ENCODE results near the gene PLXNA4. TPM values are rescaled to one million over a fixed set of nuclear protein-coding genes. Genes with fewer than 3 reads are reported as not detected.

The PLXNA4 gene
- total RNA-seq, 2 experiments from 2014 or later = 0.75 to 0.85 TPM

GRCh38 chr7:132270517-132270916 is 305.8 kb downstream of the PLXNA4 start:
- Mint-ChIP-seq H3K36me3 (ENCODE audit: low read depth) (no peaks in the 10 kb centered on the region), H3K27me3 (peaks cover 11% of the 10 kb centered on the region), H3K4me3 (no peak overlapping the region), H3K4me1 (ENCODE audit: low read depth) (no peaks in the 10 kb centered on the region), H3K9me3 (peaks cover 4% of the 10 kb centered on the region), H3K27ac (no peak overlapping the region)
- intact Hi-C loops (cut with DNase I, micrococcal nuclease) = no loop called here
- Histone ChIP-seq H3K4me1 (ENCODE audit: insufficient read depth, low read length) (no peaks in the 10 kb centered on the region), H3K9me3 (ENCODE audit: control insufficient read depth in 1 of 2, insufficient read depth in 1 of 2, low read length in 2 of 2) (no peaks in the 10 kb centered on the region), H3K4me3 (ENCODE audit: low read length) (no peak overlapping the region), H3K27me3 (ENCODE audit: control insufficient read depth in 1 of 2, insufficient read depth in 2 of 2, low read length in 2 of 2) (peaks cover 0 to 2% of the 10 kb centered on the region in 2 experiments), H3K27ac (ENCODE audit: low read depth in 1 of 2, low read length in 2 of 2) (no peak overlapping the region), H3K36me3 (ENCODE audit: insufficient read depth, low read length) (no peaks in the 10 kb centered on the region)
- no peak for TF ChIP-seq CTCF (IDR thresholded peaks at IDR 0.05)
- no peak for ATAC-seq (ENCODE audit: poor library complexity)
- POLR2A ChIA-PET = no interaction called here
- CTCF ChIA-PET = no interaction called here
- no peak for DNase-seq

- Histone ChIP-seq H3K9me3 (ENCODE audit: control insufficient read depth in 1 of 2, insufficient read depth in 1 of 2, low read length in 2 of 2) (no peaks in the 10 kb centered on the region), H3K4me1 (ENCODE audit: insufficient read depth, low read length) (no peaks in the 10 kb centered on the region), H3K4me3 (ENCODE audit: low read length) (no peak overlapping the region), H3K36me3 (ENCODE audit: insufficient read depth, low read length) (no peaks in the 10 kb centered on the region), H3K27me3 (ENCODE audit: control insufficient read depth in 1 of 2, insufficient read depth in 2 of 2, low read length in 2 of 2) (peaks cover 0 to 2% of the 10 kb centered on the region in 2 experiments), H3K27ac (ENCODE audit: low read depth in 1 of 2, low read length in 2 of 2) (no peak overlapping the region)
- intact Hi-C loops (cut with DNase I, micrococcal nuclease) = no loop called here
- Mint-ChIP-seq H3K9me3 (peaks cover 4% of the 10 kb centered on the region), H3K36me3 (ENCODE audit: low read depth) (no peaks in the 10 kb centered on the region), H3K4me1 (ENCODE audit: low read depth) (no peaks in the 10 kb centered on the region), H3K27me3 (peaks cover 11% of the 10 kb centered on the region), H3K4me3 (no peak overlapping the region), H3K27ac (no peak overlapping the region)
- ATAC-seq (ENCODE audit: poor library complexity) = no peak
- no peak for DNase-seq
- ChIA-PET CTCF (no interaction called here), POLR2A (no interaction called here)
- no peak for TF ChIP-seq CTCF (IDR thresholded peaks at IDR 0.05)
Observed at GRCh38 chr7:132269718-132270117, 306.6 kb downstream of the PLXNA4 start.

DNA sequence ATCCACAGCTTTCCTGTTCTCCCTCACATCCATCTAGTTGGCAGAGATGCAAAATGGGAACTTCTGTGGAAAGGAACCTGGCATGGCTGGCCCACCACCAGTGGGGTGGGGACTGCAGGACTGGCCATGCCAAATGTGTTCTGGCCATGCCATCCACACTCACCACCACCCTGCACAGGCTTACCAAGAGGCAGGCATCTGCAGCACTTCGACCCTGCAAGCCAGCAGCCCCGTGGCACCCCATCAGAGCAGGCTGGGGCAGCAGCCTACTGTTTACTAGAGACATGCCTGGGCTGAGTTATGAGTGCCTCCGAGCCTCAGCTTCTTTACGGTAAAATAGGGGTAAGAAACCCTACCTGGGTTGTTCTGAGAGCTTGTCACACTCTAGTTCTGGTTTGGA is 313.1 kb downstream of the PLXNA4 start:
- Histone ChIP-seq H3K4me3 (ENCODE audit: low read length) (no peak overlapping the region), H3K36me3 (ENCODE audit: insufficient read depth, low read length) (no peaks in the 10 kb centered on the region), H3K4me1 (ENCODE audit: insufficient read depth, low read length) (no peaks in the 10 kb centered on the region), H3K9me3 (ENCODE audit: control insufficient read depth in 1 of 2, insufficient read depth in 1 of 2, low read length in 2 of 2) (peaks cover 0 to 9% of the 10 kb centered on the region in 2 experiments), H3K27me3 (ENCODE audit: control insufficient read depth in 1 of 2, insufficient read depth in 2 of 2, low read length in 2 of 2) (peaks cover 0 to 2% of the 10 kb centered on the region in 2 experiments), H3K27ac (ENCODE audit: low read depth in 1 of 2, low read length in 2 of 2) (no peak overlapping the region)
- TF ChIP-seq CTCF (IDR thresholded peaks at IDR 0.05) = no peak
- Mint-ChIP-seq H3K9me3 (no peaks in the 10 kb centered on the region), H3K4me3 (no peak overlapping the region), H3K4me1 (ENCODE audit: low read depth) (no peaks in the 10 kb centered on the region), H3K27me3 (peaks cover 3% of the 10 kb centered on the region), H3K36me3 (ENCODE audit: low read depth) (no peaks in the 10 kb centered on the region), H3K27ac (no peak overlapping the region)
- CTCF ChIA-PET = no interaction called here
- ATAC-seq (ENCODE audit: poor library complexity) (no peak), DNase-seq (no peak)
- POLR2A ChIA-PET = no interaction called here
- intact Hi-C loops (cut with DNase I, micrococcal nuclease) = no loop called here

Data from CD4-positive, alpha-beta T cell (primary cell).